Neuronal stem cell (in vitro differentiated cells): Measurements from ENCODE around the gene FIGLA.

ENCODE experiments used
- DNase-seq: peaks from one replicate; pipeline ENCODE4 v3.0.0-alpha.2; 2013; ENCODE audit warnings: low spot score
- H2AFZ ChIP-seq: one replicate; pipeline ENCODE4 v1.6.1; 2013; ENCODE audit warnings: mild to moderate bottlenecking, low read length, inconsistent platforms
- H2AK5ac ChIP-seq: 2 replicates; pipeline ENCODE4 v1.6.1; 2013; ENCODE audit warnings: low read depth, mild to moderate bottlenecking, inconsistent platforms, low read length, moderate library complexity, mixed read lengths
- H2BK120ac ChIP-seq: 2 replicates; pipeline ENCODE4 v1.6.1; 2013; ENCODE audit warnings: low read depth, mild to moderate bottlenecking, inconsistent platforms, low read length, moderate library complexity, mixed read lengths
- H2BK12ac ChIP-seq: one replicate; pipeline ENCODE4 v1.6.1; 2013; ENCODE audit warnings: low read length, inconsistent platforms
- H2BK15ac ChIP-seq: 2 replicates; pipeline ENCODE4 v1.6.1; 2013; ENCODE audit warnings: mild to moderate bottlenecking, low read length, inconsistent platforms, mixed read lengths
- H2BK5ac ChIP-seq: one replicate; pipeline ENCODE4 v1.6.1; 2013; ENCODE audit warnings: inconsistent platforms, mild to moderate bottlenecking, low read length, moderate library complexity
- H3K14ac ChIP-seq: one replicate; pipeline ENCODE4 v1.6.1; 2013; ENCODE audit warnings: low read length, inconsistent platforms
- H3K18ac ChIP-seq: 2 replicates; pipeline ENCODE4 v1.6.1; 2013; ENCODE audit warnings: low read length, inconsistent platforms
- H3K23ac ChIP-seq: 2 replicates; pipeline ENCODE4 v1.6.1; 2013; ENCODE audit warnings: low read depth, mild to moderate bottlenecking, mixed read lengths, low read length, inconsistent platforms; ENCODE audit not compliant: poor library complexity
- H3K27ac ChIP-seq: replicated peaks from 3 replicates; pipeline ENCODE4 v1.5.1; 2013; ENCODE audit warnings: low read length, inconsistent platforms
- H3K27me3 ChIP-seq, 3 experiments: 2 replicates each; pipeline ENCODE4 v1.6.1; 2013; ENCODE audit warnings: low read length in 3 of 3, mild to moderate bottlenecking in 2 of 3, inconsistent platforms in 1 of 3, low read depth in 1 of 3, mixed read lengths in 1 of 3, moderate library complexity in 1 of 3; ENCODE audit not compliant: control insufficient read depth in 3 of 3, insufficient read depth in 3 of 3
- H3K36me3 ChIP-seq, 2 donors: replicated peaks in 1 of 2; 2 replicates each; pipeline ENCODE4 v1.6.1; 2013; ENCODE audit warnings: low read length in 2 of 2; ENCODE audit not compliant: control insufficient read depth in 2 of 2, insufficient read depth in 2 of 2
- H3K4ac ChIP-seq: 2 replicates; pipeline ENCODE4 v1.6.1; 2013; ENCODE audit warnings: inconsistent platforms, mild to moderate bottlenecking, low read length, moderate library complexity
- H3K4me1 ChIP-seq, 2 donors: 1 replicate in 1 of 2; 2 replicates in 1 of 2; pipeline ENCODE4 v1.6.1; 2013; ENCODE audit warnings: low read length in 2 of 2, low read depth in 1 of 2; ENCODE audit not compliant: control insufficient read depth in 2 of 2, insufficient read depth in 1 of 2
- H3K4me2 ChIP-seq: one replicate; pipeline ENCODE4 v1.6.1; 2013; ENCODE audit warnings: mild to moderate bottlenecking, low read length, inconsistent platforms; ENCODE audit not compliant: insufficient read depth, poor library complexity, severe bottlenecking
- H3K4me3 ChIP-seq, 2 donors: 2 replicates each; pipeline ENCODE4 v1.5.1; 2013; ENCODE audit warnings: low read length in 2 of 2, mild to moderate bottlenecking in 2 of 2, inconsistent platforms in 1 of 2, moderate library complexity in 1 of 2
- H3K79me1 ChIP-seq: one replicate; pipeline ENCODE4 v1.6.1; 2013; ENCODE audit warnings: low read depth, mild to moderate bottlenecking, inconsistent platforms, low read length, moderate library complexity
- H3K9ac ChIP-seq: one replicate; pipeline ENCODE4 v1.6.1; 2013; ENCODE audit warnings: mild to moderate bottlenecking, low read depth, low read length, inconsistent platforms; ENCODE audit not compliant: poor library complexity
- H3K9me3 ChIP-seq, 2 donors: replicated peaks in 1 of 2; 2 replicates each; pipeline versions ENCODE3 to v1.6.1; 2013; ENCODE audit warnings: low read length in 2 of 2, mild to moderate bottlenecking in 2 of 2, inconsistent platforms in 1 of 2, low read depth in 1 of 2, mixed read lengths in 1 of 2, moderate library complexity in 1 of 2; ENCODE audit not compliant: control insufficient read depth in 2 of 2, insufficient read depth in 1 of 2
- H4K8ac ChIP-seq: one replicate; pipeline ENCODE4 v1.6.1; 2013; ENCODE audit warnings: low read depth, mild to moderate bottlenecking, inconsistent platforms, low read length, moderate library complexity
- H4K91ac ChIP-seq: one replicate; pipeline ENCODE4 v1.6.1; 2013; ENCODE audit warnings: low read length, low read depth, mild to moderate bottlenecking, inconsistent platforms; ENCODE audit not compliant: poor library complexity
- WGBS, 2 donors: extraction: QIAGEN DNeasy Blood & Tissue Kit; methylation state at CpG; one replicate each; pipeline ENCODE4 v1.1.7; 2013; ENCODE audit warnings: missing lambda C conversion rate in 2 of 2, mixed read lengths in 1 of 2; ENCODE audit not compliant: insufficient read length in 2 of 2, insufficient replicate concordance in 1 of 2; ENCODE audit errors: extremely low coverage in 2 of 2; 5-methylcytosine and 5-hydroxymethylcytosine counted together

Gene FIGLA

DNA sequence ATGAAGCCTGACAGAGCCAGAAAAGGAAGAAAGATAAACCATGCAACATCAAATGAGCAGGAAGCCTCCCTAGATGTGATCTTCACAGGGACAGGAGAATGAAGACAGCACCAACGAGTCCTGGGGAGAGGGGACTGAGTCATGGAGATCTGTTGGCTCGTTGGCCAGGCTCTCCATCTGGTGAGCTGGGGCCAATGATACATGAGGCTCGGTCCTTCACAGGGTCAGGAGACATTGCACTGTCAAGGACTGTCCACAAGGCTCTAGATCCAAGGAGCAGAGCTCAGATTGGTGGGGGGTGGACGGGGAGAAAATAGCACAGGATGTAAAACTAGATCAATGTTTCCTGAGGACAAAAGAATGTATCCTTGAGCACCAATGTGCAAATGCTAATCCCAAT is 44.4 kb upstream of the FIGLA start:
- H4K8ac ChIP-seq: no peak overlapping the region
- H3K36me3 ChIP-seq: no peaks in the 10 kb centered on the region
- no peak overlapping the region for H4K91ac ChIP-seq
- no peak overlapping the region for H2AK5ac ChIP-seq
- no peak overlapping the region for H2AFZ ChIP-seq
- H3K18ac ChIP-seq: no peak overlapping the region
- no peak overlapping the region for H2BK15ac ChIP-seq
- WGBS, 2 donors: no CpG with 5 or more reads among the region's 4 CpGs
- H3K9me3 ChIP-seq: no peaks in the 10 kb centered on the region
- no peak overlapping the region for H2BK5ac ChIP-seq
- no peak overlapping the region for H2BK120ac ChIP-seq
- no peak for DNase-seq
- H3K23ac ChIP-seq: no peak overlapping the region
- H3K4me1 ChIP-seq: no peaks in the 10 kb centered on the region
- peaks cover 0 to 25% (median 0%) of the 10 kb centered on the region in 3 experiments for H3K27me3 ChIP-seq
- no peak overlapping the region for H3K4me2 ChIP-seq
- no peak overlapping the region for H3K4me3 ChIP-seq
- H3K9ac ChIP-seq: no peak overlapping the region
- no peak overlapping the region for H3K27ac ChIP-seq
- no peak overlapping the region for H3K4ac ChIP-seq
- H3K14ac ChIP-seq: no peak overlapping the region
- no peak overlapping the region for H2BK12ac ChIP-seq
- H3K79me1 ChIP-seq: no peaks in the 10 kb centered on the region

- Histone ChIP-seq H2BK5ac (no peak overlapping the region), H4K8ac (no peak overlapping the region), H2BK15ac (no peak overlapping the region), H3K4me3 (no peak overlapping the region), H3K27ac (no peak overlapping the region), H2AFZ (no peak overlapping the region), H2AK5ac (no peak overlapping the region), H3K27me3 (peaks cover 0 to 25% (median 0%) of the 10 kb centered on the region in 3 experiments), H3K36me3 (no peaks in the 10 kb centered on the region), H3K4me2 (no peak overlapping the region), H3K4me1 (peaks cover 0 to under 1% of the 10 kb centered on the region in 2 donors), H3K23ac (no peak overlapping the region), H4K91ac (no peak overlapping the region), H3K9me3 (no peaks in the 10 kb centered on the region), H3K79me1 (no peaks in the 10 kb centered on the region), H2BK120ac (no peak overlapping the region), H3K14ac (no peak overlapping the region), H3K18ac (no peak overlapping the region), H3K4ac (no peak overlapping the region), H3K9ac (no peak overlapping the region), H2BK12ac (no peak overlapping the region)
- no peak for DNase-seq
- WGBS, 2 donors: no CpG with 5 or more reads among the region's 2 CpGs
Observed at GRCh38 chr2:70834106-70834505, 43.7 kb upstream of the FIGLA start.

DNA sequence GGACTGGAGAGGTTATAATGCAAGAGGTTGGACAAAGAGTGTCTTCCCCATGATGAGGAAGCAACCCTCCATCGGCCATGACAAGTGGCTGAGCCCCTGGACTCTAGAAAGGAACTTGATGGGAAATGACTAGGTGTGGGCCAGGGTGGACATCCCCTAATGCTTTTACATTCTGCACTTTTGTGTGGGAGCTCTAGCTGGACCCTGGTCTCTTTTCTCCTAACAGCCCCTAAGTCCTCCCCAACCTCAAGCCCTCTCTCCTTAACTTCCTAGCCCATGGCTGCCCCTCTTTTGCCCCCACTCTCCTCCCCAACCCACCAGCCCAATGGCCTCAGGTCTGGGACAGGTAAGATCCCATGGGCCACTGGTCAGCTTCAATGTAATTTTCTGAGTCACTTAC is 42.8 kb upstream of the FIGLA start:
- H3K9ac ChIP-seq: no peak overlapping the region
- H3K4me2 ChIP-seq: no peak overlapping the region
- no peak overlapping the region for H3K4ac ChIP-seq
- H2BK12ac ChIP-seq: no peak overlapping the region
- peaks cover 0 to 3% of the 10 kb centered on the region in 2 donors for H3K4me1 ChIP-seq
- H3K36me3 ChIP-seq: no peaks in the 10 kb centered on the region
- no CpG with 5 or more reads among the region's 1 CpG for WGBS, 2 donors
- no peak overlapping the region for H2AFZ ChIP-seq
- no peak overlapping the region for H2BK120ac ChIP-seq
- no peak overlapping the region for H3K4me3 ChIP-seq
- H2BK5ac ChIP-seq: no peak overlapping the region
- H4K91ac ChIP-seq: no peak overlapping the region
- no peak overlapping the region for H3K23ac ChIP-seq
- no peak overlapping the region for H3K18ac ChIP-seq
- no peak overlapping the region for H4K8ac ChIP-seq
- H2BK15ac ChIP-seq: no peak overlapping the region
- no peaks in the 10 kb centered on the region for H3K9me3 ChIP-seq
- no peak overlapping the region for H3K14ac ChIP-seq
- H2AK5ac ChIP-seq: no peak overlapping the region
- DNase-seq: no peak
- H3K27me3 ChIP-seq: peaks cover 0 to 25% (median 0%) of the 10 kb centered on the region in 3 experiments
- H3K27ac ChIP-seq: no peak overlapping the region
- no peaks in the 10 kb centered on the region for H3K79me1 ChIP-seq

GRCh38 chr2:70832386-70832785 is 41.9 kb upstream of the FIGLA start:
- Histone ChIP-seq H2BK5ac (no peak overlapping the region), H3K23ac (no peak overlapping the region), H2BK12ac (no peak overlapping the region), H2BK120ac (no peak overlapping the region), H3K9me3 (no peaks in the 10 kb centered on the region), H3K79me1 (no peaks in the 10 kb centered on the region), H4K8ac (no peak overlapping the region), H2AK5ac (no peak overlapping the region), H3K27me3 (peaks cover 0 to 27% (median 0%) of the 10 kb centered on the region in 3 experiments), H3K9ac (no peak overlapping the region), H3K36me3 (no peaks in the 10 kb centered on the region), H3K4me2 (no peak overlapping the region), H3K14ac (no peak overlapping the region), H2AFZ (no peak overlapping the region), H3K4ac (no peak overlapping the region), H4K91ac (no peak overlapping the region), H3K18ac (no peak overlapping the region), H3K4me3 (no peak overlapping the region), H3K4me1 (peaks cover 0 to 6% of the 10 kb centered on the region in 2 donors), H2BK15ac (no peak overlapping the region), H3K27ac (no peak overlapping the region)
- no CpG with 5 or more reads among the region's 2 CpGs for WGBS, 2 donors
- no peak for DNase-seq
